Left colon (tissue), 2 donors: Measurements from ENCODE around the gene KLRK1. TPM values are rescaled to one million over a fixed set of nuclear protein-coding genes. Genes with fewer than 3 reads are reported as not detected.
A peak's percentile ranks its signal among the peaks of the same experiment; 100 is the strongest.
"Not testable (repeated sequence)": the region's sequence is repeated elsewhere in the genome, so short reads cannot be mapped to it uniquely, and the experiment has no call there.

ENCODE experiments used
- ATAC-seq: fragments of 200-7000 bp; cut with Tn5 transposase; one replicate; pipeline ENCODE4 v1.9.1; 2020; ENCODE audit warnings: mild to moderate bottlenecking, moderate library complexity
- DNase-seq, 2 donors: peaks; one replicate each; pipeline ENCODE4 v3.0.0-alpha.2; 2020
- intact Hi-C, 2 donors: fragments of 100-400 bp; cut with DNase I in 1 of 2; cut with micrococcal nuclease in 1 of 2; formaldehyde crosslinking; loops; one replicate each; pipeline versions ENCODE4 v1.11.2 to v1.14.0; 2022; cut with DNase I, micrococcal nuclease
- total RNA-seq, 2 donors: library from RNA; stranded (reverse); fragmentation: NEBNext Ultra II Directional; extraction: Animal tissue kit (Norgen Biotek cat#: 25700); gene quantifications; one replicate each; pipeline ENCODE4 v1.2.1, GENCODE V29; 2021
- donor health status: DM: no; HTN: no; CAD: no.
- donor health status: DM: yes; HTN: yes; CAD: no.

The KLRK1 gene
- total RNA-seq, 2 donors from 2014 or later = 0.92 to 1.9 TPM

DNA sequence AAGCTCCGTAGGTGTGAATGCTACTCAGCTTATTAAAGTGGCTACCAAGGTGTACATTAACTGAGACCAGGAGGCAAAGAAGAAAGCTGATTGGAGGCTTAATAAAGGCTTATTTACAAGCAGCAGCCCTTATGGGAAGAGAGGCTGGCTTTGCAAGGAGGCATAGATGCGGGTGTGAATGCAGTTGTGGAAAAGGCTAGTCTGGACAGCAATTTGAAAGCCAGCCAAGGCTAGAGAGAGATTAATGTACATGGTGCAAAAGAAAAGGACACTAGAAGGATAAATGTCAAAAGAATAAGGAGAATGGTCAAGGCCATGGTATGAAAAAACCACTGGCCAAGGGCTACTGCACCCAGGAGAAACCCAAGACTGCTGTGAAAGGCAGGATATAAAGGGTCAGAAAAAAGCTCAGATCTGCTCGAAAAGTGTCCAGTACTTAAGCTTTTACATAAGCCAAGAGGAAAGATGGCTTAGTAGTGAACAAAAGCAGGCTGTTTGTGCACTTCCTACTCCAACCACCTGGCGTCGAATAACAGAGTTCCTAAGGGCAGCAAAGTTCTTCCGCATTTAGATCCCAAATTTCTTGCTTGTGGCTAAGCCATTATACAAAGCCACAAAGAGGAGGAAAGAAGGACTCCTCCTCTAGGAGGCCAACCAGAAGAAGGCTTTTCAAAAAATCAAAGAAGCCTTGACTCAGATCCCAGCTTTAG, 24.0 kb downstream of the KLRK1 start:
- intact Hi-C loops = no loop called here
- peak; percentile 14 for ATAC-seq
- no peak for DNase-seq

DNA sequence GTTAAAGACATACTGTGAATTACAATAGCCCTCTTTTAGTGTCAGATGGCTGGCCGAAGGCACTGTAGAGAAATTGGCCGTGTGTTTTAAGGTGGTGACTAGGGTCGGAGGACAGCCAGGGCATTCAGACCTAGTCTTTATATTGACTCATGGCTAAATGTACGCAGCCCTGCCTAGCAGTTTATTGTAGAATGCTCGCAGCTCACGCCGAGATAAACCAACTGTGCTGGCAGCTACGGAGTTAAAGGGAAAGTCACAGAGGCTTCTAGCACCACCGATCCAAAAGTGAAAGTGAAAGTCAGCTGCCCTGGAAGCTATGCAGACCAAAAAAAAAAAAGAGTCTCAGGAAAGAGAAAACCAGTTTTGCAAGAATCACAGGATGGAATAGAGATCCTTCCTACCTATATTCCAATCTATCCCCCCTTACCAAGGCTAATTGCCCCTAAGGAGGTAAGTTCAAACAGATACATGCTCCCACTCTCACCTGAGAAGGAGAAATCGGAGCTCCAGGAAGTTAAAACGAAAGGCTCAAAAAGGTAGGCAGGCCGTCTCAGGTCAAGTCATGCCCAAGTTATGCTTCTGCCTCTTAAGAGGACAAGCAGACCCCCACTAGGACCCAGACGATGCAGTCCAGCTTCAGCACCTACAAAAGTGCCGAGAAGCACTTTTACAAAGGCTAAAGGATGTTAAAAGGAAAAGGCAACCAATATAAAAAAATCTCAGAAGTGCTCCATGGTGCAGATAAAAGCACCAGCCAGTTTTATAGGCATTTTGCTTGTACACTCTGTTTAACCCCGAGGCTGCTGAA, 24.8 kb downstream of the KLRK1 start:
- ATAC-seq (peak; percentile 75), DNase-seq (peak; percentile 64 to 82)
- intact Hi-C loops = no loop called here

DNA sequence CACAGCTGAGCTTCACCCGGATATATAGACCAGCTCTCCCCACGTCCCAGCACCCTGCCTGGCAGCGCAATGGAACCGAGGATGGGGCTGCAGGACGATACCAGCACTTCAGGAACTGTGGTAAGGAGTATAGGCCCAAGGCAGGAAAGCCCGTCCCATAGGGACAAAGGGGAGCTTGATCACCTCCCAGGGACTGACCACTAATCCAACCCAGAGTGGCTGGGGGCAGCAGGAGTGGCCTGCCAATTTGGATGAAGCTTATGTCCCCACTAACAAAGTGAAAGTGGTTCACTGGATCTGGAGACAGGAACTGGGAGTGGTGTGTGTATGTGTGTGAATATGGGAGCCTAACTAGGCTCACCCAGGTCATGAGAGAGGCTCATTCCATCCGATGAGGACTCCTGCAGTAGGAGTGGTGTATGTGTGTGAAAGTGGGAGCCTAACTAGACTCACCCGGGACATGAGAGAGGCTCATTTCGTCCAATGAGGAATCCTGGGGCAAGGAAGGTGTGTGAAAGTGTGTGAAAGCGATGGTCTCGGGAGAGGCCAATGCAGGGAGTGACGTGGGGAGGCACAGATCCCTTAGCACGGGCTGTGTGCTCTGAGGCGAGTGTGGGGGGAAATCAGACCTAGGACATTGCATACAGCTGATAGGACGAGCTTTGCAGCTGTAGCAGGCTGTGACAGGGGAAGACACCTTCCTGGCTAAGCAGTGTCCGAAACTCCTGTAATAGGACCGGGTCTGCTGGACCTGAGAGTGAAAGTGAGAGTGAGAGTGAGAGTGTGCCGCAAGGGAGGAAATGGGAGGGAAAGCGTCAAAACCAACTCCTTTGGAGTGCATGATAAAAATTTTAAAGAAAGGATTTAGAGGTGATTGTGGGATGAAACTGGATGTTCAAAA, 25.7 kb downstream of the KLRK1 start:
- peak; percentile 65 for ATAC-seq
- intact Hi-C loops = no loop called here
- peak; percentile 47 to 62 for DNase-seq

DNA sequence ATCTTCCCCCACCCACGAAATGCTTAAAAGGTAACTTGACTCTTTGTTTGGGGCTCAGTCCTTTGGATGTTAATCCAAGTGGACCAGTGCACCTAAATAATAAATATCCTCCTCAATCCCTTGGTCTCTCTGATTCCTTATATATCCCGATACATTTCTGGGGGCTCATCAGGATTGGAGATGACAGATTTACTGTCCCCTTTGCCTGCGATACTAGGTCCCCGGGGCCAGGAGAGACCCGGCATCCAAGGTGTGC, 26.3 kb downstream of the KLRK1 start:
- DNase-seq (no peak), ATAC-seq (no peak)
- intact Hi-C loops = no loop called here

DNA sequence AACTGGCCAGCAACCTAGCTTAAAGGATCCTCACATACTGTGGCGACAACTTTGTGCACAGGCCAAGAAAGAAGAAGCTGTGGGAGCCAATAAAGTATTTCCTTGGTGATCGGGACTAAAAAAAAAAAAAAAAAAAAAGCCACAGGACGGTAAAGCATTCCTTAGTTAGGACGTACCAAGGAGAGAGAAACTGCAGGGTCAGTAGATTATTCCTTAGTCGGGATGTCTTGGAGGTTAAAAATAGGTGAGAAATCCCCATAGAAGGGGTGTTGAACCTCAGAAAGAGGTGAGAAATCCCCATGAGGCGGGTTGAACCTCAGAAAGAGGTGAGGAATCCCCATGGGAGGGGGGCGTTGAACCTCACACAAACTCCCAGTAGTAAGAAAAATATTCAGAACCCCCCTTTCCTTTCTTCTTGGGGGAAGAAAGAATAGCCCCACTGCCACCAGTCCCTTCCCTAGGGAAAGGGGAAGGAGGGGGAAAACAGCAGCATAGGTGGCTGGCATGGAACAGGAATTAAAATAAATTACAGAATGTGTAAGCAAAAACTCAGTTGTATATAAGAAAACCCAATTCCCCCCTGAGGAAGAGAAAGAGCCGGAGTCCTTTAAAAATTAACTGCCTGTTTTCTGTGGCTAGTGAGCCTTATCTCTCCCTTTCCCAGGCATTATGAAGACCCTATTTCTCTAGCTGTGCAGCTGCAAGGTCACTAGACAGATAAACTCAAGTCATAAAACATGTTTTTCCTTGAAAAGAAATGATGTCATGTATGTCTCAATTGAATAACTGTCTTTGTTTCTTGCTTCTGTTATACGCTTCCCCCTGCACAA, 26.8 kb downstream of the KLRK1 start:
- intact Hi-C loops = no loop called here
- ATAC-seq (no peak), DNase-seq (no peak)

DNA sequence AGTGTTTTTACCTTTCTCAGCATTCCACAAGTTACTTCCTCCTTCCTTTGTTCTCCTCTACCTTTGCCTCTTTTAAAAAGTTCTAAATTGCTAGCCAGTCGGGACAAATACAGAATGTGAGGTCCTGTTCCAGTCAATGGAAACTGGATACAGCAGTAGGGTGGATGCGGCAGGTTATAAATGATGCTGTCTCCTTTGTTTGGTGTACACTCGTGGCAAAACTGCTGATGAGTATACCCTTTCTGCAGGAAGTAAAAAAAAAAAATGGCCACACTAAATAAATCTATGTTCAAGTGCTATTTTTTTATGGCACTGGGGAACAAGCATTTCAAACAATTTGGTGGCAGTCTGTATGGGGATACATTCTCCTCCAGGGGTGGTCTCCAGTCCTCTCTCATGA, 27.5 kb downstream of the KLRK1 start:
- no peak for DNase-seq
- ATAC-seq = no peak

DNA sequence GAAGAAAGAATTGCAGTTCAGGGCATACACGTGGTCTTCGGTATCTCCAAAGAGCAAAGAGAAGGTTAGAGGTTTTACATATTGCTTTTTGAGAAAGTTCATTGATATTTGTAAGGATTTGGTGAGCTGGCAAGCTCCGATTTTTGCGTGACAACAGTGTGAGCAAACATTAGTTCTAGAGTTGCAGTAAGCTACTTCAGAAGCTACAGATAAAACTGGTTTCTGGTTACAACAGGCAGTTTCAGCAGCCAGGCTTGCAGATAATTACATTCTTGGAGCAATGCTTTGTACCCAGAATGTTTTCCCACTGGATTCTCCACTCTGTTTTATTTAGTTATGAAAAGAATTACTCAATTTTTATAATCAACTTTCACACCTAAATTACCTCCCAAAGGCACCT, 28.2 kb downstream of the KLRK1 start:
- no peak for ATAC-seq
- no peak for DNase-seq
- intact Hi-C loops = no loop called here

More for the DNA sequence above, 27.5 kb downstream of the KLRK1 start:
- intact Hi-C loops = no loop called here

DNA sequence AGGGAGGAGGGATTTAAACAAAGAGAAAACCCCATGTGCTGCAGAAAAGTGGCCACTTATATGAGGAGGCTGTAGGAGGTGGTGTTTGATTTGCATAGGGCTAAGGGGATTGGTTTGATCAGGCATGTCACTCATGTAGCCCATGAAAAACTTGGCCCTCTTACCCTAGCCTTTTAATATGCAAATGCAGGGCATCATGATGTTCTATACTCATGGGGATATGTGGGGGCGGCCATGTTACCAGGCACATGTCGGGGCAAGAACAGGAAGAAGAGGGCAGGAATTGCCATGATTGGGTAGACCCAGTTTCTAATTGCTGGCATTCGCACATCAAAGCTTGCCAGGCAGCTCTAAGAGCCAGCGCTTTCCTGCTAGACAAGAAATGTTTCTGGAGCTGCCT, 28.8 kb downstream of the KLRK1 start:
- intact Hi-C loops = no loop called here
- ATAC-seq (no peak), DNase-seq (no peak)

DNA sequence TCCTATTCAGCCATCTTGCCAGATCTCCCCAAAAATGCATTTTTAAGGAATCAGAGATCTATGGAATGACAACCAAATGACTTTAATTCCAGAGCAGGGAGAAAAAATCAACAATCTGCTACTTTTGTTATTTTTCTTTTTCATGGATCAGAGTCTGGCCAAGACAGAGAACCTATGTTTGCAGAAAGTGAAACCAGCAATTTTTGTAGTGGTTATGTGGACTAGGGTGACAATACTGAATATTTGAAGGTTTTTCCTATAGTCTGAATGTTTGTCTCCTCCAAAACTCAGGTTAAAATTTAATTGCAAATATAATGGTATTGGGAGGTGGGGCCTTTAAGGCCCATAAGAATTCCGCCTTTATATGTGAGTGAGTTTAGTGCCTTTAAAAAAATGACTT, 30.9 kb downstream of the KLRK1 start:
- intact Hi-C loops = no loop called here
- DNase-seq (no peak), ATAC-seq (no peak)

DNA sequence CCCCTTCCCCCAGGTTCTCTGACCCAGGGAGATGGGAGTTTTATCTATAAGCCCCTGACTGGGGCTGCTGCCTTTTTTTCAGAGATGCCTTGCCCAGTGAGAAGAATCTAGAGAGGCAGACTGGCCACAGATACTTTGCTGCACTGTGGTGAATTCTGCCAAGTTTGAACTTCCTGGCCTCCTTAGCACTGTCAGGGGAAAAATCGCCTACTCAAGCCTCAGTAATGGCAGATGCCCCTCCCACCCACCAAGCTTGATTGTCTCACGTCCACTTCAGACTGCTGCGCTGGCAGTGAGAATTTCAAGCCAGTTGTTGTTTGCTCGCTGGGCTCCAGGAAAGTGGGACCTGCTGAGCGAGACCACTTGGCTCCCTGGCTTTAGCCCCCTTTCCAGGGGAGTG, 31.7 kb downstream of the KLRK1 start:
- DNase-seq = no peak
- no peak for ATAC-seq
- intact Hi-C loops = no loop called here

DNA sequence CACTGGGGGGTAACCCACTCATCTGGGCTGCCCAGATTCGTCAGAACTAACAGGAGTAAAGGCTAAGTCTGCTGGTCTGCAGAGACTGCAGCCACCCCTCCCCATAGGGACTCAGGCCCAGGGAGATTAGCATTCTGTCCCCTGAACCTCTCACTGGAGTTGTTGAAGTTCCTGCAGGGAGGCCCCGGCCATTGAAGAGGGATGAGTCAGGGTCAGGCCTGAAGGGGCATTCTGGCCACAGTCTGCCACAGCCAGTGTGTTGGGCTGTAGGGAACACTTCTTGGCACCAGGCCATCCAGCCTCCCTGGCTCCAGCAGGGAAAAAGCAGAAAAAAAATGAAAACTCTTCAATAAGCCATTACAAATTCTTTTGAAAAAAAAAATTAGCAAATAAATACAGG, 35.3 kb downstream of the KLRK1 start:
- intact Hi-C loops = no loop called here
- no peak for DNase-seq
- ATAC-seq = no peak

DNA sequence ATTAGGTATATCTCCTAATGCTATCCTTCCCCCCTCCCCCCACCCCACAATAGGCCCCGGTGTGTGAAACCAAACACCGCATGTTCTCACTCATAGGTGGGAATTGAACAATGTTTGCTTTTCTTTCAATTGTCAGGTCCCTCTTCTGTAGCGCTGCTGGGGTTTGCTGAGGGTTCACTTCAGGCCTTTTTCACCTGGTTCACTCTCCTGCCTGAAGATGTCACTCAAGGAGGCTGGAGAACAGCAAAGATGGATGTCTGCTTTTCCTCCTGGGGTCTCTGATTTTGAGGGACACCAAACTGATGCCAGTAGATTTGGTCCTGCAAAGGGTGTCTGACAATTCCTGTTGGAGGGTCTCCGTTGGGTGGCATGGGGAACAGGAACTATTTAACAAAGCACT, 35.8 kb downstream of the KLRK1 start:
- intact Hi-C loops = no loop called here
- ATAC-seq (no peak), DNase-seq (no peak)

DNA sequence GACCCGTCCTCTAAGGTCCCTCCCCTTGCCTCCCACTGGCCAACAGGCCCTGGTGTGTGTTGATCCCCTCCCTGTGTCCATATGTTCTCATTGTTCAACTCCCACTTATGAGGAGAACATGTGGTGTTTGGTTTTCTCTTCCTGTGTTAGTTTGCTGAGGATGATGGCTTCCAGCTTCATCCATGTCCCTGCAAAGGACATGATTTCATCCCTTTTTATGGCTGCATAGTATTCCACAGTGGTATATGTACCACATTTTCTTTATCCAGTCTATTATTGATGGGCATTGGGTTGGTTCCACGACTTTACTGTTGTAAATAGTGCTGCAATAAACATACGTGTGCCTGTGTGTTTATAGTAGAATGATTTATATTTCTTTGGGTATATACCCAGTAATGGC, 38.4 kb downstream of the KLRK1 start:
- intact Hi-C loops, ATAC-seq, DNase-seq: not testable (repeated sequence)

DNA sequence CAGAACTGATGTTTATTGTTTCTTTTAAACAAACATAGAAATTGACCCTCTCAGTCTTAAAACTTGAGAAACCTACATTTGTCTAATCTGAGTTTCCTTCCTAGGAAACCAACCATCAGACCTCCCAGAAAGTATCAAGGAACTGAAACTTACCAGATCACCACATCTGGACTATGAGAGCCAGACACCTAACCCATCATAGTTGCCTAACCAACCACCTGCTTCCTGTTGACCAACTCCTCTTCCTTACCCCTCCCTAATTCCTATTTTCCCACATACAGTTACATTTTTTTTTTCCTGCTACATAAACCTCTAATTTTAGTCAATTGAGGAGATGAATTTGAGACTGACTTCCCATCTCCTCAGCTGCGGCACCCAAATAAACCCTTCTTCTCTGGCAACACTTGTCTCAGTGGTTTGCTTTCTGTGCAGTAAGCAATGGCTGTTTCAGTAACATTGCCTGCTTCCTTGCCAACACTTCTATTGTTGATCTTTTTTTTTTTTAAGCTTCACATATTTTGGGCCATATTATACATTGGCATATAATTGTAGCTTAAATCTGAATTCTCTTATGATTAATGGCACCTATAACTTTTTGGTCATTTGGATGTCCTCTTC, 47.8 kb downstream of the KLRK1 start:
- DNase-seq = no peak
- intact Hi-C loops = no loop called here
- no peak for ATAC-seq

DNA sequence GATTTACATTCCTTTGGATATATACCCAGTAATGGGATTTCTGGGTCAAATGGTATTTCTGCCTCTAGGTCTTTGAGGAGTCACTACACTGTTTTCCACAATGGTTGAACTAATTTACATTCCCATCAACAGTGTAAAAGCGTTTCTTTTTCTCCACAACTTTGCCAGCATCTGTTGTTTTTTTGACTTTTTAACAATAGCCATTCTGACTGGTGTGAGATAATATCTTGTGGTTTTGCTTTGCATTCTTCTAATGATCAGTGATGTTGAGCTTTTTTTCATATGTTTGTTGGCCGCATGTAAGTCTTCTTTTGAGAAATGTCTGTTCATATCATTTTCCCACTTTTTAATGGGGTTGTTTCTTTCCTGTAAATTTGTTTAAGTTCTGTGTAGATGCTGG, 48.9 kb downstream of the KLRK1 start:
- DNase-seq, intact Hi-C loops, ATAC-seq: not testable (repeated sequence)

DNA sequence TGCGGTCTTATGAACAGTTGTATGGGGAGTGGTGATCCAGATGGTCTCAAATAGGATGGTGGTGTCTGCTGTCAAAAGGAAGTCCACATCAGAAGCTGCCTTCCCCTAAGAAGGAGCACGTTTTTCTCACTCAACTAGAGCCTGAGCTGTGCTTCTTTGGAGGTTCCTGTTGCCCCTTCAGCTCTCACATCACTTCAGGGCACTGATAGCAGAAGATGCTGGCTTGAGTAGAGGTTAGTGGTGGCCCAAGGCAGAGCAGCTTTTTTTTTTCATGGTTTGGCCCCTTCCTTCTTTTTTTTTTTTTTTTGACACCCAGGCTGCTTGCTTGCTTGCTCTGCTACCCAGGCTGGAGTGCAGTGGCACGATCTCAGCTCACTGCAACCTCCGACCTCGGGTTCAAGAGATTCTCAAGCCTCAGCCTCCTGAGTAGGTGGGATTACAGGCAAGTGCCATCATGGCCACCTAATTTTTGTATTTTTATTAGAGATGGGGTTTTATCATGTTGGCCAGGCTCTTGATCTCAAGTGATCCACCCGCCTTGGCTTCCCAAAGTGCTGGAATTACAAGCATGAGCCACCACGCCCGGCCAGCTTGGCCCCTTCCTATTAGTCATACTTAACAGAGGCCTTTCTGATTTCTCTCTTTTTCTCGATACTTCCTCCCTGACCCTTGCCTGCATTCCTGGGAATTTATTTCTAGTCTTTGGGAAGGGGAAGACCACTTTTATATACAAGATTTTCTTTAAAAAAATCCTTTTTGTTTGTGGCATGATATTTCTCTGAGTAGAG, 50.6 kb downstream of the KLRK1 start:
- no peak for DNase-seq
- ATAC-seq = no peak
- intact Hi-C loops = no loop called here

DNA sequence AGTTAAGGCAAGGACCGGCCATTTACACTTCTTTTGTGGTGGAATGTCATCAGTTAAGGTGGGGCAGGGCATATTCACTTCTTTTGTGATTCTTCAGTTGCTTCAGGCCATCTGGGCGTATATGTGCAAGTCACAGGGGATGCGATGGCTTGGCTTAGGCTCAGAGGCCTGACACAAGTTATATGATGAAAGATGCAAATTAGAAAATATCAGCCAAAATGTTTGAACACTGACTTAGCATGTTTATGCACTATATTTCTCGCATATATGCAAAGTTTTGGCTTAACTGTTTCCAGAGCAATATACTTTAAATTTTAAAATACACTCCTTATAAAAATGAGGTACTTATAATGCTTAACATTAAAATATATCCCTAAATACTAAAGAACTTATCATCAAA, 51.4 kb downstream of the KLRK1 start:
- intact Hi-C loops, ATAC-seq, DNase-seq: not testable (repeated sequence)

DNA sequence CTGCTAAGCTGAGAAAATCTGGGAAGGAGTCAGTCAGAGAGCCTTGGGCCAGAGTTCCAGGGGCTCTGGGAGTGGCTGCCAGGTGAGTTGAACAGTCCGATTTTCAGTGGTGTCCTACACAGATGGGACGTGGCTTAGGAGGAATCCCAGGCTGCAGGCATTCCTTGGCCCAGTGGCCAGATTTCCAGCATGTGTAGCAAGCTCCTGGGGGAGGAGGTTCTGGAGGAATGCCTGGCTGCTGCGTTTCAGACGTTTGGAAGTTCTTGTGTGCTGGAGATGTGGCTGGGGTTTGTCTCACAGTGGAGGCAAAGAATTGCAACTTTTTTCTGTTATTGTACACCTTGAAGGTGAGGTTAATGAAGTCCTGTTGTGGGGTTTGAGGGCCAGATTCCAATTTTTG, 53.6 kb downstream of the KLRK1 start:
- ATAC-seq, DNase-seq, intact Hi-C loops: not testable (repeated sequence)
